Testis (tissue), 2 donors: ENCODE data around the gene TAX1BP3.

Experiments
- POLR2A ChIP-seq: fragments of 450-650 bp; IDR thresholded peaks from one replicate; pipeline ENCODE4 v1.6.1; 2017; ENCODE audit warnings: antibody characterized with exemption, mild to moderate bottlenecking, moderate library complexity
- TF ChIP-seq, protein P1 (sequence below), 3 experiments: fragments of 450-650 bp in 2 of 3; fragments of 200-600 bp in 1 of 3; sonication (generic) in 1 of 3; IDR thresholded peaks; one replicate each; pipeline ENCODE4 v1.5.1; 2016 to 2019; ENCODE audit warnings: antibody characterized with exemption in 3 of 3, mild to moderate bottlenecking in 2 of 3, moderate library complexity in 1 of 3

DNA sequence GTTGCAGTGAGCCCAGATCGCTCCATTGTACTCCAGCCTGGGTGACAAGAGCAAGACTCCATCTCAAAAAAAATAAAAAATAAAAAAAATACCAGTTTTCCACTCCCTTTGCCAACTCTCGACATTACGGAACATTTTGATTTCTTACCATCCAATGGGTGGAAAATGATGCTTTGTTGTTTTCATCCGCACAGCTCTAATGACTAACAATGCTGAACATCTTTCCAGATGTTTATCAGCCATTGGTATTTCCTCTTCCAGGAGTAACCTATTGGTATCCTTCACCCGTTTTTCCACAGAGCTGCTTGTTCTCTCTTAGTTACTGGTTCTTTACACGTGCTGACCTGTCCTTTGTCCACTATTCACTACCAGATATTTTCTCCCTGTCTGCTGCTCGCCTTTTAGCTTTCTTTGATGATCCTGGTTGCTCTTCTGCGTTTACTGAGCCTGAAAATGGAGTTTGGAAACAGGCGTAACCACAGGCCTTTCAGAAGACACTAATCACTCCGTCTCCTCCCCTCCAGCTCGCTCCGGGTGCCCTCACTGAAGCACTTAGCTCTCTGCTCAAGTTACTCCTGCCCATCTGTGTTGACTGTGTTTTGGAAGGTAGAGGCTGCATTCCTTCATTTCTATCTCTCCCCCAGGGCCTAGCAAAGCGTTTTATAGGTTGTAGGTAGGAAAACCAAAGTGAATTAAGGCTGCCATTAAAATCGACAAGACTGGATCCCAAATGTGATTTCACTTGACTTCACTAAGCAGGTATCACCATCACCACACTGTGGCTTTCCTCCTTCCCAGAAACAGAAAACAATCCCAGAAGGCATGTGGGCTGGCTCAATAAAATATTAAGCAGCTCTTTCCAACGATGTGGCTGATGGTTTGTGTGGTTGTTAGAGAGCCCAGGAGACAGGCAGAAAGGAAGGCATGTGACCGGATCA lies 41.3 kb downstream of the TAX1BP3 start:
- TF ChIP-seq, protein P1, sequence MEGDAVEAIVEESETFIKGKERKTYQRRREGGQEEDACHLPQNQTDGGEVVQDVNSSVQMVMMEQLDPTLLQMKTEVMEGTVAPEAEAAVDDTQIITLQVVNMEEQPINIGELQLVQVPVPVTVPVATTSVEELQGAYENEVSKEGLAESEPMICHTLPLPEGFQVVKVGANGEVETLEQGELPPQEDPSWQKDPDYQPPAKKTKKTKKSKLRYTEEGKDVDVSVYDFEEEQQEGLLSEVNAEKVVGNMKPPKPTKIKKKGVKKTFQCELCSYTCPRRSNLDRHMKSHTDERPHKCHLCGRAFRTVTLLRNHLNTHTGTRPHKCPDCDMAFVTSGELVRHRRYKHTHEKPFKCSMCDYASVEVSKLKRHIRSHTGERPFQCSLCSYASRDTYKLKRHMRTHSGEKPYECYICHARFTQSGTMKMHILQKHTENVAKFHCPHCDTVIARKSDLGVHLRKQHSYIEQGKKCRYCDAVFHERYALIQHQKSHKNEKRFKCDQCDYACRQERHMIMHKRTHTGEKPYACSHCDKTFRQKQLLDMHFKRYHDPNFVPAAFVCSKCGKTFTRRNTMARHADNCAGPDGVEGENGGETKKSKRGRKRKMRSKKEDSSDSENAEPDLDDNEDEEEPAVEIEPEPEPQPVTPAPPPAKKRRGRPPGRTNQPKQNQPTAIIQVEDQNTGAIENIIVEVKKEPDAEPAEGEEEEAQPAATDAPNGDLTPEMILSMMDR (IDR thresholded peaks at IDR 0.05) = no peak
- TF ChIP-seq POLR2A = no peak
